Left renal pelvis (tissue), 4 donors: ENCODE results near the gene HDAC8. TPM values are rescaled to one million over a fixed set of nuclear protein-coding genes. Genes with fewer than 3 reads are reported as not detected.
"Not testable (repeated sequence)": the region's sequence is repeated elsewhere in the genome, so short reads cannot be mapped to it uniquely, and the experiment has no call there.

Experiments used
- DNase-seq, 4 donors: peaks; one replicate each; pipeline ENCODE4 v3.0.0-alpha.2; 2013; ENCODE audit warnings: low read depth in 4 of 4, low spot score in 3 of 4
- polyA plus RNA-seq, 4 donors: library from polyadenylated mRNA; unstranded; fragments of 120-200 nt; gene quantifications; one replicate each; pipeline ENCODE4 v1.2.1, GENCODE V29; 2013; ENCODE audit not compliant: insufficient read length in 4 of 4

HDAC8 gene
- polyA plus RNA-seq, 4 donors, result 28.1 to 40.1 (median 33.4) TPM

DNA sequence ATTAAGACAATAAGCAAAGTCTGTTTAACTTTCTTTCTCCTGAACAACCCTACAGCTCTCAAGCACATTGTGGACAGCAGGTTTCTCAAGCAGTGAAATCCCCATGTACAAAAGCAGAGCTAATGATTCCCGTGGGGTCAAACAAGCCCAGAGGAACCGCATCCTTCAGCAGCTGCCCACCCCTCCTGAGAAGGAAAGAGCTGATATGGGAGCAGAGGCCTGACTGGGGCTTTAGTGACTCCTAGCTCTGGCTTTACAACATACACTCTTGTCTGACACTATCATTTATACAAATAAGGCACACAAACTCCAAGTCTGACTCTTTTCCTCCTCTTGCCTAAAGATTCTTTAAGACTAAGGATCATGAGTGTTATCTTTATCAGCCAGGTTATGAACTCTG is 32.8 kb downstream of the HDAC8 start:
- no peak for DNase-seq

DNA sequence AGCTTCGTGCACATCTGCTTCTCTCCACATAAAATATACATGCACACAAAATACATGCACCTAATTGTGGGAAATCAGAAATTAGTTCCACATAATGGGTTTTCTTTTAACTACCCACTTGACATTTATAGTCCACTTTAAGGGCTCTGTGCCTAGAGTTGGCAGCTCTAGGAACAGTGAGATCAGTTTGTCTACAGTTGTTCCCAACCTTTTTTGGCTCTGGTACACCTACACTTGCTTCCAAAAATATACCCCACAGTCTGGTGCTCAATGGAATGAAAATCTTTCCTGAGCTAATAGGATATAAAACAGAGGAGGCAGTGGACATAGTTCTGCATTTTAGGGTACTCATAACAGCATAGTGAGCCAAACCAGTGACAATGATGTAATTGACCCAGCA is 36.1 kb downstream of the HDAC8 start:
- DNase-seq, result no peak

DNA sequence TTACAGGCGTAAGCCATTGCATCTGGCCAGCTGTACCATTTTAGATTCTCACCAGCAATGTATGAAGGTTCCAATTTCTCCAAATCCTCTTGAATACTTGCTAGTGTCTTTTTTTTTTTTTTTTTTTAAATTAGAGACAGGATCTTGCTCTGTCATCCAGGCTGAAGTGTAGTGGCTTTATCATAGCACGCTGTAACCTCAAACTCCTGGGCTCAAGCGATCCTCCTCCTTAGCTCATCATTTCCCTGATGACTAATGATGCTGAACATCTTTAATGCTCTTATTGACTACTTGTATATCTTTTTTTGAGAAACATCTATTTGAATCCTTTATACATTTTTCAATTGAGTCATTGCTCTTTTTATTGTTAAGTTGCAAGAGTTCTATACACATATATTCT is 40.3 kb downstream of the HDAC8 start:
- no peak for DNase-seq

GRCh38 chrX:72526534-72527508 is 45.8 kb downstream of the HDAC8 start:
- no peak for DNase-seq

DNA sequence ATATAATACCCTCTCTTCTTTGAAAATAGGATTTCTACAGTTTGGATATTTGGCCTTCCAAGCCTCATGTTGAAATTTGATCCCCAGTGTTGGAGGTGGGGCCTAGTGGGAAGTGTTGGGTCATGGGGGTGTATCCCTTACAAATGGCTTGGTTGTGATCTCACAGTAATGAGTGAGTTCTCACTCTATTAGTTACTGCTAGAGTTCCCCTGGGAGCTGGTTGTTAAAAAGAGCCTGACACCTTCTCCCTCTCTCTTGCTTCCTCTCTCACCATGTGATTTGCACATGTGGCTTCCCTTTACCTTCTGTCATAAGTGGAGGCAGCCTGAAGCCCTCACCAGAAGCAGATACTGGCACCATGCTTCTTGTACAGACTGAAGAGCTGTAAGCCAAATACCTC is 73.9 kb downstream of the HDAC8 start:
- DNase-seq, result no peak

DNA sequence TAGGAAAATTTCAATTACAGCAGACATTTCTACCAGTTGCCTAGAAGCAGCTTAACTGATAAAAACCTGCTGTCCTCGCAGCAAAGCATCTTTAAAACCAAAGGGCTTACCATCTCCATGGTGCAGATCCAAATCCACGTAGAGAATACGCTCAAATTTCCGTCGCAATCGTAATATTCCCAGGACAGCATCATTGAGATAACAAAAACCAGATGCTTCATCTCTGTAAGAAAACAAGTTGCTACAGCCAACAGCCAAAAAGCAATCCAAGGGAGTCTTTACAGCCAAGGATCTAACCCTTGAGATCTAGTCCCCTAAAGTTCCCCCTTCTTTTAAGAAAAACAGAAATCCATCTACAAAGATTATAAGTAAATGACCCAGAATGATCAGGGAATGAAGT is 77.6 kb downstream of the HDAC8 start:
- DNase-seq, result no peak

GRCh38 chrX:72492499-72492898 is 80.1 kb downstream of the HDAC8 start:
- DNase-seq, result no peak

DNA sequence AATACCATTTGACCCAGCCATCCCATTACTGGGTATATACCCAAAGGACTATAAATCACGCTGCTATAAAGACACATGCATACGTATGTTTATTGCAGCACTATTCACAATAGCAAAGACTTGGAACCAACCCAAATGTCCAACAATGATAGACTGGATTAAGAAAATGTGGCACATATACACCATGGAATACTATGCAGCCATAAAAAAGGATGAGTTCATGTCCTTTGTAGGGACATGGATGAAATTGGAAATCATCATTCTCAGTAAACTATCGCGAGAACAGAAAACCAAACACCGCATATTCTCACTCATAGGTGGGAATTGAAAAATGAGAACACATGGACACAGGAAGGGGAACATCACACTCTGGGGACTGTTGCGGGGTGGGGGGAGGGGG is 82.4 kb downstream of the HDAC8 start:
- DNase-seq, result not testable (repeated sequence)

GRCh38 chrX:72487661-72488060 is 85.0 kb downstream of the HDAC8 start:
- no peak for DNase-seq

DNA sequence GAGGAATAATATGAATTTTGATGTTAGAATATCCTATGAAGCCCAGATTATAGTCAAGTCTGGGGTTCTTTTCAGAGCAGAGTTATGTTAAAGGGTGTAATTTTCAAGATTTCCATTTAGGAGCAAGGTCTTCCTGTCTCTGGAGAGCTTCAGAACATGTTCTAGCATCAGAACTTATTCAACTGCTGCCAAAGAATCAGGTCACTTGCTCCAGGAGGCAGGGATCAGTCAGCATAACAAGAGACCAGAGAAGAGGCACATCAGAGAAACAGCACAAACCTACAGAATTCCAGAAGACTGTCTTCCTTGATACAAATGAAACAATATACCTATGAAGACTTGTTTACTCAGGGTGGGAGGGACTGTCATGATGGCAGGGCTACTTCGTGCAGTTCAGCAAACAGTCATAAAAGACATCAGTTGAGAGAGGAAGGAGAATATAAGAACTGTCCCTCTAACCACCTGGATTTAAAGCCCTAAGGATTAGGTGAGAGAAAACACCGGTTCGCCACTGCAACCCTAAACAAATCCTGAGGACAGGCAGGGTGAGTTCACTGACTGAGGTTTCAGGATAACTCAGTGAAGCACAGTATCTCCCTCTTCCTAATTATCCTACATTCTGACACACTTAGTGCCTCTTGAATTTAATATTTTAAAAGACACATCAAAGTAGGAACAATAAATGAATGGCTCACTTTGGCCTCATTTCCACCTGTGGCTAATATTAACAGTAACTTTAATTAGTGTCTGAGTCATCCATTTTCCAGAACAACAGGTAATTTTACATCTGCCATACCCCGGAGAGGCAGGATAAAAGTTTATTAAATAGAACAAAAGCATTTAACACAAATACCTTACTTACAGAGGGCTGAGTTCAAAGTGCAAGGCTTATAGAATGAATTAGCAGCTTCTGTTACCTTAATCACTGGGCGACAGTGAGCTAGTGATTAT is 93.0 kb downstream of the HDAC8 start:
- DNase-seq, result peak in 1 of 4 donors; percentile 5

GRCh38 chrX:72478853-72479252 is 93.8 kb downstream of the HDAC8 start:
- no peak for DNase-seq

DNA sequence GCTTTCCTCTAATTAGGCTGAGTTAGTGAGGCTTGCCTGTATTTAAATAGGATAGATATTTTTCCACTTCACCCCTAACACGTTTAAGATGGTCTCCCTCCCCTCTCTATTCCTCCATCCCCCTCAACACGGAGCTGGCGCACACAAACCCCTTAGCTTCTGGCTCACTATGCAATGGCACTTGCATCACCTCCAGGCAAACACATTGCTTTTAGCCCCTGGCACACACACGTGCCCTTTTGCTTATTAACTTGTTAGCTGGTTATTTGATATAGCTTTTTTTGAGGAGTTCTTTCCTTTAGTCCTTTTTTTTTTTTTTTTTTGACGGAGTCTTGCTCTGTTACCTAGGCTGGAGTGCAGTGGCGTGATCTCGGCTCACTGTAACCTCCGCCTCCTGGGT is 94.3 kb downstream of the HDAC8 start:
- no peak for DNase-seq

- DNase-seq, result peak in 1 of 4 donors; percentile 2
Measured at GRCh38 chrX:72477781-72478181, 94.9 kb downstream of the HDAC8 start.

DNA sequence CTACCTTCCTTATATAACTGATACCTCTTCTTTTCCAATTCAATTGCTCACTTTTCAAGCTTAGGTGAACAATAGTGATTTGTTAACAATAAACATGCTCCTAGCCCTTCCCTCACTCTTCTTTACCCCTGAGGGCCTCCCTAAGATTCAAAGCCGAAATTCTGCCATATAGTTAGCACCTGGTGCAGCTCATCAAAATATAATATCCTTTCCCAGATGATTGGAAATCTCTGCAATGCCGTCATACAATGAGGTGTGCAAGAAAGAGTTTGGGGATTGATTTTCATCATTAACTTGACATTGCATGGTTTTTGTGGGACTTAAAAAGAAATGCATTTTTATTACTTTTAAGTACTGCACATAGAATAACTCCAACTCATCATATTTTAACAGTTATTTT is 95.3 kb downstream of the HDAC8 start:
- DNase-seq, result no peak

DNA sequence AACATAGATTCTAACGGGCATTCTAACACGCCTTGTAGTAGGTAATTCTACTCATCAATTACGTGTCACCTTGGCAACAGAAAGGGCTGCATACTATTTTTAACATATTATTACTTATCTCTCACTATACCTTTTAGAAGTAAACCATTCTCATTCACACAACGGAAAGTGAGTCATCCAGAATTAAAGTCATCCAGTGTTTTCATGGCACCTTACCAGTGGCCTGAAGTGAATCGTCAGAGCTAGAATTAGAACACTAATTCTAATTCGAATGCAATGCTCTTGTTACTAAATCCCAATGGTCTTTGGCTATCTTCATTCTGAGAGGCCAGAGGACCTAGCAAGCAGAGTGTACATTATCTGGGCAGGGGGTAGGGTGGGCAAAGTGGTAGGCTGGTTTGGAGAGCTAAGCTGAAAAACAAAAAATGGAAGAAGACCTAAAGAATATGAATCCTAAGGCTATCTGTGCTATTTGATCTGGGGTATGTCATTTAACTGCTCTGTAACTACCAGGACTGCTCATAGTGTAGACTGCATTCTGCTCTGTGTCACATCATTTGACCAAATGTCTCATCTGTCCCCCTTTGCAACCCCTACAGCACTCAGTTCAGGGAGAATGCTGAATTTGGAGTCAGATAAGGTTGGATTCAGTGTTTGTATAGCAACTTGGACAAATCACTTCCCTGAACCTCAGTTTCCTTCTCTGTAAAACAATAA is 96.5 kb downstream of the HDAC8 start:
- DNase-seq, result no peak

DNA sequence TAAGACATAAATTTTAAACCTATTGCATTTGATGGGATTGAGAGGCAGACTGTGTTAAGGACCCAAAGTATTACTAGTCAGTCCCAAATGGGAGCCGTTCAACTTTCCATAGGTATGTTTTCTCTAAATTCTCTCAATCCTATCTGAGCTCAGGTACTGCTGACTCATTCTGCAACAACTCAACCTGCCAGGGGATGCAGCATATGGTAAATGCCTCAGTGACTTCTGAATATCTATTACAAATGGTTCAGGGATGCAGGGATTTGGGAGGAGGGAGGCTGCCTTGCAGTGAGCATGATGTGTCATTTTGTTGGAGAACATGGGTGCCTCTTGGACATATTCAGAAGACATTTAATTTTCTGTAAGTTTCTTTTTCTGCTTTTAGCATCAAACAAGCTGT is 97.3 kb downstream of the HDAC8 start:
- no peak for DNase-seq

- no peak for DNase-seq
Measured at GRCh38 chrX:72470532-72471223, 102.0 kb downstream of the HDAC8 start.

- no peak for DNase-seq
Measured at GRCh38 chrX:72470117-72470516, 102.5 kb downstream of the HDAC8 start.

DNA sequence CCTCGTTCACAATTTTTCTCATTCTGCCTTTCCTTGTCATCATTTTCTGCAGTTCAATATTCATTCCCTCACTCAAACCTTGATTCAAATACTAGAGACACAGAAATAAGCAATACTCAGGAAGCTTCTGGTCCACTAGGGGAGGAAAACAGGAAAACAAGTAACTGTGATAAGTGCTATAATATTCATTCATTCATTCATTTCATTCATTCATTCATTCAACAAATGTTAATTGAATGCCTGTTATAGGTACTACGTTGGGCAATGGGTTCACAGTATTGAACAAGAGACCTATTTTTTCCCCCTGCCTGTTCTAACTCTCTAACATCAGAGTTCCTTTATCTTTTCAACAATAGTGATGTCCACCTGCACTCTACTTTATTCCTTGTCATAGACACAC is 104.0 kb downstream of the HDAC8 start:
- DNase-seq, result no peak

- DNase-seq, result no peak
Measured at GRCh38 chrX:72467135-72467534, 105.5 kb downstream of the HDAC8 start.
